Hippocampal formation (tissue), 2 donors: Measurements from ENCODE around the gene ZGPAT.
"Not testable (repeated sequence)": the region's sequence is repeated elsewhere in the genome, so short reads cannot be mapped to it uniquely, and the experiment has no call there.

Experiments used
- DNase-seq, 2 donors: peaks; one replicate each; lab custom pipeline; 2025; lab: John Stamatoyannopoulos, UW

ZGPAT gene

GRCh38 chr20:63707558-63708300 lies at the start of gene ZGPAT, which contains the start of gene ARFRP1:
Gene ZGPAT (plus strand): TSS chr20:63708039. CDS start chr20:63708581, 542 bp downstream.
Gene ARFRP1 (minus strand): TSS chr20:63707976. CDS start chr20:63707091, 885 bp downstream.
- DNase-seq, result peak; percentile 79 to 87

GRCh38 chr20:63658749-63659187 lies 49.1 kb upstream of the ZGPAT start:
- no peak for DNase-seq

GRCh38 chr20:63659370-63659769 lies 48.5 kb upstream of the ZGPAT start:
- no peak for DNase-seq

GRCh38 chr20:63660174-63660573 lies 47.7 kb upstream of the ZGPAT start:
- DNase-seq, result not testable (repeated sequence)

GRCh38 chr20:63660622-63661021 lies 47.2 kb upstream of the ZGPAT start:
- DNase-seq, result no peak

GRCh38 chr20:63661108-63661507 lies 46.7 kb upstream of the ZGPAT start:
- no peak for DNase-seq

GRCh38 chr20:63661959-63662812 lies 45.7 kb upstream of the ZGPAT start:
- DNase-seq, result no peak

GRCh38 chr20:63662813-63663189 lies 45.0 kb upstream of the ZGPAT start:
- no peak for DNase-seq

GRCh38 chr20:63663332-63664066 lies 44.3 kb upstream of the ZGPAT start:
- DNase-seq, result no peak

- no peak for DNase-seq
These were observed 43.5 kb upstream of the ZGPAT start for GRCh38 chr20:63664143-63664851.

GRCh38 chr20:63664861-63665594 lies 42.8 kb upstream of the ZGPAT start:
- DNase-seq, result peak; percentile 17 to 39

- DNase-seq, result no peak
These were observed 42.1 kb upstream of the ZGPAT start for GRCh38 chr20:63665708-63666107.

- DNase-seq, result no peak
These were observed 40.0 kb upstream of the ZGPAT start for GRCh38 chr20:63667858-63668257.

- DNase-seq, result no peak
These were observed 39.5 kb upstream of the ZGPAT start for GRCh38 chr20:63668351-63668750.

- not testable (repeated sequence) for DNase-seq
These were observed 36.1 kb upstream of the ZGPAT start for GRCh38 chr20:63671695-63672094.

GRCh38 chr20:63672666-63673065 lies 35.2 kb upstream of the ZGPAT start:
- DNase-seq, result no peak

- DNase-seq, result no peak
These were observed 33.9 kb upstream of the ZGPAT start for GRCh38 chr20:63673951-63674350.

GRCh38 chr20:63675681-63676368 lies 32.0 kb upstream of the ZGPAT start:
- no peak for DNase-seq

GRCh38 chr20:63678071-63678470 lies 29.8 kb upstream of the ZGPAT start:
- DNase-seq, result no peak
